ENCODE data around the gene FHOD3.
"Not testable (repeated sequence)": the region's sequence is repeated elsewhere in the genome, so short reads cannot be mapped to it uniquely, and the experiment has no call there.

FHOD3 gene

DNA sequence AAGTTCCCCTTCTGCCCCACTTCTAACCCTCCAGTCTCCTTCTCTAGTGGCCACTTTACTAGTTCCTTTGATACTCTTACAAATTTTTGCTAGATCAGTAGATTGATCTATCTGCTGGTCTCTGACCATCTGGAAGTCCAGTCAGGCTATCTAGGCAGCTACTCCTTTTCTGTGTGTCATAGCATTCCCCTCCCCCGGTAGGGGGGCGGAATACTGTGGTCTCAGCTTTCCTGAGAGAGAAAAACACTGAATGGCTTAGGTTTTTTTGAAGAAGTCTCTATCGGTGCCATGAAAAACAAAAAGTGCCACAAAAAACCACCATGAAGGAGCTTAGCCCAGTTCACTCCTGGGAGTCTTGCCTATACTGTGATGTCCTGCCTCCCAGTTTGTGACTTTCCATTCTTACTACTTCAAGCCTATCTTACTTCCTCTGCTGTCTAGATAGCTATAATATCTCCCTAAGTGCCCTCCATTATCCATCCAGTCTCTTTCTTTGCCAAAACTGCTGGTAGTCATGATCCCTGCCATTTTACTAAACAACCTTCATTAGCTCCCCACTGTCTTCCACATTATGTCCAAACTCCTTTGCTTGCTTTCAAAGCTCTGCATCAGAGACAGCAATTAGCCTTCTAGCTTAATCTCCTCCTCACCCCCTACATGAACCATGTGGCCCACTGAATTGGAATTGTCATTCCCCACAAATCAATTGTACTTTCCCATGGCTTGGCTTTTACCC lies 501.4 kb downstream of the FHOD3 start:
- DNase-seq (ENCODE audit: low spot score): no peak

DNA sequence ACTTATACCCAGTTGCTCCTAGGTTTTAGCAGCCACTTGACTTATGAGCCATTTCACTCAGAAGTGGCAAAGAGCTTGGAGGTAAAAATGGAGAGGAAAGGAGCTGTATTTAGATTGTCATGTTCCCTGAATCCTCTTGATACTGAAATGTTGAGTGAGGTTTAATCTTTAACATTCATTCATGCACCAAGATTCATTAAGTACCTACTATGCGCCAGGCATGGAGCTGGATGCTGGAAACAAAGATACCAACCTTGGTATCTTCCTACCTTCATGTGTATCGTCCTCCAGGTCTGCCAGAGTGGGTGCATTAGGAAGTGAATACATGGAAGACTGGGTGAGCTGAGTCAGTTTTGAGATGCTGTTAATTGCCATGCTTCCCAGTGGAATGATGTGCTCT lies 507.6 kb downstream of the FHOD3 start:
- no peak for DNase-seq (ENCODE audit: low spot score)

DNA sequence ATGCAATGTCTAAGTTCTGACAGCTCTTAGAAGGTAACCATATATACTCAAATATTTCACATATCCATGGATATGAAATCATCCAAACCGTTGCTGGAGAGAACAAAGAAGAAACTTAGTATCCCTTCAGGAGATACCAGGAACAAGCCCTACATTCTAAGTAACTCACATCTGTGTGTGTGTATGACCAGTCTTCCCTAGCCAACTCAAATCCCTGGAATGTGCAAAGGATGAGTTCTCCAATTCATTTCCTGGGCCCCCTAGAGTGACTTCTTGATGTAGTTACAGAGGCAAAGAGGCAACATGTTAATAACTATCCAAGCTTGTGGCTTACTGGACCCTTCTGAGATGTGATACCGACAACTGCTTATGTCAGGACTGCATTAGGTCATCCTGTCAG lies 511.2 kb downstream of the FHOD3 start:
- peak; percentile 31 for DNase-seq (ENCODE audit: low spot score)

DNA sequence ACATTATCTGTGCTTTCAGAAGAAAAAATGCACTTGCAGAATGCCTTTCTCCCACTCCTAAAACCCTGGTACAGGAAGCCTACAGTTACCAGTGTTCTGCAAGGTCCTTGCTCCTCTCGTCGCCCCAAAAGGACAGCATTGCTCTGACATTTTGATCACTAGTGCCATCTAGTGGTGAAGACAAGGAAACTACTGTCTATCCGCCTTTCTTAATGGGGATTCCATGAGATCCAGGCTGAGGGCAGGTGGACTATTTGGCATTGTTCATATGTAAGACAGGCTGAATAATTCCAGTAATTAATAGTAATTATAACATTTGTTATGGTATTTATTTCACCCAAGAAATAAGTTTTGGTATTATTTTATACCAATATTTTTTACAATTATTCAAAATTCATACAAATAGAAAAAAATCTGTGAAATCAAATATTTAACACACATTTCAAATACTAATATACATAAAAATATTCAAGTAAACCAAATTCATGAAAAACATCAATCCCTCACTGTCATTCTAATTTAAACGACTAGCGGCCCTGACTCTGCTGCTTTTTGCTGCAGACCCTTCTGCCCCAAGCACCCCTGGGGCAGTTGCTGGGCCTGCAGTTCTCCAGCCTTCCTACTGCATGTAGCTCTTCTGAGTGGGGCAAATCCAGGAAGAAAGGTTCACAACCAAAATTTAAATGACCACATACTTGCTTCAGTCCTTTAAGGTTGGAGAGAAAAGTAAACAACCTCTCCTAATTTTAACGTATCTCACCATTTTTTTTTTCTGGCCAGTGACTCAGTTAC lies 512.3 kb downstream of the FHOD3 start:
- peak; percentile 52 for DNase-seq (ENCODE audit: low spot score)

DNA sequence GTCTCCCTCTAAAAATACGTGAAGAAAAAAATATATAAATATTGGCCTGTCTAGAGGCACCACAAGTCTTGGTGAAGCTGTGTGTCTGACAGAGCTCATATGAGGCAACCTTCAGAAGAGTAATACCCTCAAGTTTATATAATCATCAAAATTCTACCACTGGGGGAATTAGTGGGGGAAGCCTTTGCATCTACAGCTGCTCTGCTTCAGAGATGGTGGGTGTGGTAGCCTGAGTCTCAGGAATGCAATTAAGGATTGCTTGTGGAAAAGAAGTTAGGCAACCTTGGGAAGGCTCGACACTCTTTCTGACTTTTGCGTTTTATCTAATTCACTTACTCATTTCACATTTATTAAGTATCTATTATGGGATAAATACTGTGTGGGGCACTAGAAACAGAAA lies 513.9 kb downstream of the FHOD3 start:
- no peak for DNase-seq (ENCODE audit: low spot score)

DNA sequence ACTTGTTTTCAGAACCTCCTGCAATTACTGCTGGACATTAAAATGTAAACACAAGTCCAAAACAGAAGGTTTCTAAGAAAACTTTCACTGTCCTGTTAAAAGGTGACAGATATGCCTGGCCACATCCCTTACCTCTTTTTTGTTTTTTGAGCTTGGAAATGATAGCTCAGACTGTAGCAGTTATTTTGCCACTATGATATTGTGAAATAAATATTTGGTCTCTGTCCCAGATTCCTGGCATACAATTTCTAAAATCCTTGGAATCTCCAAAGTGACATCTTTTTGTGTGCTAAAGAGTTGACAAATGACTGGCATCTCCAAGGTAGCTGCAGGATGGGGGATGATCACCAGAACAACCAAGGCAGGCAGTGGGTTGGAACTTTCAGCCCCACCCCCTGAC lies 514.4 kb downstream of the FHOD3 start:
- DNase-seq (ENCODE audit: low spot score): no peak

DNA sequence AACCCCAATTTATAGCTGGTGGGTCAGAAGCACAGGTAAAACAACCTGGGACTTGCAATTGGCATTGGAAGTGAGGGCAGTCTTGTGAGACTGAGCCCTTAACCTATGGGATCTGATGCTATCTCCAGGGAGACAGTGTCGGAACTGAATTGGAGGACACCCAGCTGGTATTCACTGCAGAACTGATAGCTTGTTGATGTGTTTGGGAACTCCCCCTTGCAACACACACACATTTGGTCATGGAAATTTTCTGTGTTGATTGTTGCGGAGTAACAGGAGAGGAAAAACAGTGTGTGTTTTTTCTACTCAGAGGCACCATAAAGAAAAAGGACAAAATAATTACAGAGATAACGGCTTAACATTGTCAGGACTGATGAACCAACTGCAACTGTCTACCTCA lies 515.2 kb downstream of the FHOD3 start:
- no peak for DNase-seq (ENCODE audit: low spot score)

DNA sequence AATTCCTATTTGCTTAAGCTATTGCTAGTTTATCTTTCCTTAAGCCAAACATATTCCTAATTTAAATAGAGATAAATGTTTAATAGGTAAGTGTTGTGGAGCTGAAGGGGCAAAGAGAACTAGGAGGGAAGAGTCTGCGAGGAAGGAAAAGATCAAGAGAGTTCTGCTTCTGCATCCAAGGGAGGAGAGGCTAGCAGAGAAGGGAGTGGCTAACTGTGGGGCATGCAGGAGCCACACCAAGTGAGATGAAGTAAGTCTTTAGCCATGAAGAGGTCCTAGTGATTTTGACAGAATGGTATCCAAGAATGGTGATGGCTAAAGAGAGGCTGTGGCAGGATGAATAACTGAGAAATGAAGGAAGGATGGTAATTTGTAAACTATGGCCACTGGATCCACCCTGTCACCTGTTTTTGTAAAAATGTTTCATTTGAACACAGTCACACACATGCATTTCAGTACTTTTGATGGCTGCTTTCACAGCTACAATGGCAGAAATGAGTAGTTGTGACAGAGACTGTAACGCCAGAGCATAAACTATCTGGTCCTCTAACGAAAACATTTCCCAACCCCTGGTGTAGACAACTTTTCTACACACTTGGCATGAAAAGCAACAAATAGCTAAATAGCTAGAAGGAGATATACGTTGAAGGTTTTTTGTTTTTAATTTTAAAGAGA lies 515.7 kb downstream of the FHOD3 start:
- DNase-seq (ENCODE audit: low spot score): no peak

DNA sequence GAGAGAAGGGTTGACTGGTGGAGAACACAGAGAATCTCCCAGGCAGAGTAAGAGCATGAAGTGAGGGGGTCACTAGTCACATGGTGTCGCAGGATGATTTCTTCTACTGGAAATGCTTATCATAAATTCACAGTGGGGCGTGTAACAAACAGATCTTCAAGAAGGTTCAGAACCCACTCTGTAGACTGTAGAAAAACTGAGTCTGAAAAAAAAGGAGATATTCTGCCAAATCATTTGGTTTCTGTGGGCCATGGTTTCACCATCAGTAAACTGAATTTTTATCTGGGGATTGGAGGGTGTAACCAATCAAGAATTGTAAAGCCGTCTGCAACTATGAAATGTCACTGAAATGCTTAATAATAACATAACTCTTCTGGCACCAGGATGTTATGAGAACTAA lies 516.3 kb downstream of the FHOD3 start:
- no peak for DNase-seq (ENCODE audit: low spot score)

DNA sequence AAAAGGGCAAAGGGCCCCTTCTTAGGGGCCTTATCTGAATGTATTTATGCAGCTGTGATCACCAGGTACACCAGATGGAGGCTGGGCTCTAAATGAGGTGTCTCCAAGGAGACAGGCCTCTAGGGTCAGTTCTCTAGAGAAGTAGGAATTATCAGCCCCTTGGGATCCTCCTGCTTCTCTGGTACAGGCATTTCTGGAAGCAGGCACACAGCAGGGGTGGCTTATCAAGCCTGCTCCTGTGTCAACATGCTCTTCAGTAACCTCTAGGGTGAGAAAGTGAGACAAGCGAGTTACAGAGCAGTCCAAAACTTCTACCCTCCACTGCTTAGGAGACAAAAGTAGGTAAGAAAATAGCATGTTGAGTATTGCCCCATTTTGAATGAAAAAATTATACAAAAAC lies 517.5 kb downstream of the FHOD3 start:
- no peak for DNase-seq (ENCODE audit: low spot score)

DNA sequence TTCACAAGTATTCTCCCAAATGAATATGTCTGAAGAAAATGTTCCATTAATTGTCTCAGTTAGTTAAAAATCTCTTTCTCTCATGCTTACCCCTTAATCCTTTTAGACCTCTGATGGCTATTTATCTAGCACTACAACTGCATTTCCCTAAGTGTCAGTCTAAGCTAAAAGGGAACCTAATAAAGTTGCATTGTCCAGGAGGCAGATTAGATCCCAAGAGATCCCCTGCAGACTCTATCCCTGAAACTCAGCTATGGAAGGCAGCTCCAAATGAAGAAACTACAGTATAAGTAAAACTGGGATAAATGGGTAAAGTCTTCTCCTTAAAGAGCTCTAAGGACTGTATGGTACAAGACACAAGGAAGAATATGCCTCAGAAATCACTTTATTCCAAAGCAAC lies 518.6 kb downstream of the FHOD3 start:
- not testable (repeated sequence) for DNase-seq (ENCODE audit: low spot score)

DNA sequence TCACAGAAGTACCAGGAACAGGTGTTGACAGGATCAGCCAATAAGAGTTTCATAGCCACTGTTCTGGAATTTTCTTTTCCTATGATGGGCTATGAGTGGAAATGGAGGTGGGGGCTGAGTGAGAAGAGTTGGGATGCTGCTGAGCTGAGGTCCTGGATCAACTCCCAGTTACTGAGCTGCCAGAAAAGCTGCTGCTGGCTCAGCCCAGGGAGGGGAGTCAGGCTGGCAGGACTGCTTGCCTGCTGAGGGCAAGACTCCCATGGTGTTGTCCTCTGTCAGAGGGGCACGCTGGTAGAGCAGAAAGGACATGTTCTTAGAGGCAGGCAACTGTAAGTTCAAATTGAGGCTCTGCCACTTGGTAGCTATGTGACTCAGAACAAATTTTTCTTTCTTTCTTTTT lies 519.5 kb downstream of the FHOD3 start:
- no peak for DNase-seq (ENCODE audit: low spot score)

DNA sequence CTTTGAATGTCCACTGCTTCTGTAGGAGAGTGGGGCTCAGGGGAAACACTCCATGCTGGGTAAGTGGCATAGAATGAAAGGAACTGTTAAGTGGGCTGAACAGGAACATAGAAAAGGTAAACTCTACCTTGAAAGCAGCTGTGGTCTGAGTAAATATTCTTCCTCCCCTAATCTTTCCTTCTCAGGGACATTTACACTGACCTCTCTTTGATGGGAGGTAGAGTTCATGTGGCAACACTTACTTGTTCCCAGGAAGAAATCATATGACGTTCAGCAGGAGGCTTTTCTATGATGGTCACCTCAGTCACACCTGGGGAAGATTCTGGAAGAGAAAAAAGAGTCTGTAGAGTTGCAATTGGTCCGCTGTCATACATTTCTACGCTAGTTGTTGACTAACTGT lies 521.1 kb downstream of the FHOD3 start:
- no peak for DNase-seq (ENCODE audit: low spot score)

DNA sequence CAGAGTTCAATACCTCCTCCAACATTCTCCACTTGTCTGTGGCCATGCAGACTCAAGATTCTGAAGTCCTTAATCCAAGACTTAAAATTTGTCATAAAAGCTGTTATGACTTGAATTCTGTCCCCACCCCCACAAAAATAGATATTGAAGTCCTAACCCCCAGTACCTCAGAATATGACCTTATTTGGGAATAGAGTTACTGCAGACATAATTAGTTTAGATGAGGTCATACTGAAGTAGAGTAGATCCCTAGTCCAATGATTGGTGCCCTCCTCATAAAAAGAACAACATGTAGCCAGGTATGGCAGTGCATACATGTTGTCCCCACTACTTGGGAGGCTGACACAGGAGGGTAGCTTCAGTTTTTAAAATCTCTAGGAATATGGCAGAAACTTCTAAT lies 522.1 kb downstream of the FHOD3 start:
- DNase-seq (ENCODE audit: low spot score): no peak

DNA sequence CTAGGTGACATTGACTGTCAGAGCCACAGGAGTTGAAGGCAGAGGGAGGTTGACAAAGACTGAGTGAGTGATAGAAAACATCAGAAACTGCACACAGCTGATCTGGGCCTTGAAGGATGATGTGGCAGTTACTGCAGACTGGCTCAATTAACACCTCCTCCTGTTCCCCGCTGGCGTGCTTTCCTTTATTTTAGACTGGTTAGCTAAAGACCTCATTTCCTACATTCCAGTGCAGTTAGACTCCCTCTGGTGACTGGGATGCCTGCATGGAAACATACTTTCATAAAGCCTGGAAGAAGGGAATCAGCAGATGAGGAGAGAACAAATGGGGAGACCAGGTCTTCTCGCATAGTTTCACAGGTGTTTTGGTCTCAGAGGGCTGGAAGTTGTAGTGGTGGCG lies 524.2 kb downstream of the FHOD3 start:
- no peak for DNase-seq (ENCODE audit: low spot score)

DNA sequence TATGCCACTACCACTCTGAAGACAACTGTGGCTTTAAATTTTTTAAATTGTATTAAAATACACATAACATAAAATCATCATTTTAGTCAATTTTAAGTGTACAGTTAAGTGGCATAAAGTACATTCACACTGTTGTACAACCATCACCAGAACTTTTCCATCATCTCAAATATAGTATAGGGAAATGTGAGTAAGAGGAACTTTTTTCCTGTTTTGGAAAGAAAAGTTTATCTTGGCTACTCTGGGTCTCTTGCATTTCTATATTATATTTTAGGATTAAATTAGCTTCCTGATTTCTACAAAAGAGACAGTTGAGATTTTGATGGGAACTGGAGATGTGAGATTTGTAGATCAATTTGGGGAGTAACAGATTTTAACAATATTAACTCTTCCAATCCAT lies 528.0 kb downstream of the FHOD3 start:
- DNase-seq (ENCODE audit: low spot score): no peak

DNA sequence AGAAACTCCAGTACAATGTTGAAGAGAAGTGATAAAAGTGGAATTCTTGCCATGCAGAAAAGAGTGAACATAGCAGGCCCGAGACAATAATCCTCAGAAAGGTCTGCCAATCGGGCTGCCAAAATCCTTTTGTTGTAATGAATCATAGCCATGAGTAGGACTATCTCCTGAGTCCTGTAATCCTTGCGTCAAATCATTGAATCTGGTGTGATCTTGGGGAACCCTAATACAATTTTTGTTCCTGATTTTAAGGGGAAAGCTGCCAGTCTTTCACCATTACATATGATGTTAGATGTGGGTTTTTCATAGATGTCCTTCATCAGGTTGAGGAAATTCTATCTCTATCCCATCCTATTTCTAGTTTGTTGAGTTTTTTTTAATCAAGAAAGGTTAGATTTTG lies 529.0 kb downstream of the FHOD3 start:
- DNase-seq (ENCODE audit: low spot score): no peak

DNA sequence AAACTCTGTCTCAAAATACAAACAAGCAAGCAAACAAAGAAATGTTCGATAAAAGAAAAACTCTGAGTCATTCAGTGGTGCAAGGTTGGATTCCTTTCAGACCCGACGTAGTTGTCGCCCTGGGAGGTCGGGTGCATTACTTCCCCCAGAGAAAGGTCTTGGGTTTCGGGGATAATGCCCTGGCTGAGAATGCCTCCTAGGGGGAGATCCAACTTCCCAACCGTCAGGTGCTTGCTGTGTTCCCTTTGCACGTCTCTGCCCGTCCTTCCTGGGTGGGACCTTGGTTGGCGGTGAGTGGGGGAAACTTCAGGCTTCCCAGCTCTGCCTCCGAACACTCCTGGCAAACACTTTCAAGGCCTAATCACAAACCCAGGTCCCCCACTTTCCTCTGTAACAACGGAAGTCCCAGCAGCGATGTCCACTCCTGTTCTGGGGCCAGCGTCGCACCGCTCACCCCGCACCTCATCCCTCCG lies 530.7 kb downstream of the FHOD3 start:
- DNase-seq (ENCODE audit: low spot score): peak; percentile 16

DNA sequence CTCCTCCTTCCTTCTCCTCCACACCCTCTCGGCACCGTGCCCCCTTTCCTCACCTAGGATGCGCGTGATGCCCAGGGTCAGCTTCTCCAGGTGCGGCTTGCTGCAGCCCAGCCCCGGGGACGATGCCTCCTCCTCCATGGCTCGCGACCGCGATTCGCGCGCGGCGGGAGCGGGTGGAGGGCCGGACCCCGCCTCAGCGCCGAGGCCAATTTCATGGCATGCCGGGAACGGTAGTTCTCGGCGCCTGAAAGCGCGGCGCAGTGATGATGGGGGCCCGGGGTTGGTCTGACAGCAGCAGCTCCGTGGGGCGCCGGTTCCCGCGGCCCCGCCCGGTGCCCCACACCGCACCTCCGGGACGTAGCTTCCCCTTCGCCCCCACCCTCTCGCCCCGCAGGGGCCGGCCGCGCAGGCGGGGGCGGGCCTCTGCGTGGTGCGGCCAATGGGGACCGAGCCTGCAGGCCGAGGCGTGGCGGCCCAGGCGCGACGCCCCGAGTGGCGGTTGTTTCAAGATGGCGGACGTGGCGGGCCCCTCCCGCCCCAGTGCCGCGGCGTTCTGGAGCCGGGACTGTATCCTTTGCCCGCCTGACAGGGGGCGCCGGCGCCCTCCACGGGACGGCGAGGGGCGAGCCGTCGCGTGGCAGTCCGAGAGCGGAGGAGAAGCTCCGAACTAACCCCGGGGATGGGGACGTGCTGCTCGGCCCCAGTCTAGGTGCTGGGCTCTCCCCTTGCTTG lies 531.3 kb downstream of the FHOD3 start, which contains the start of the genes KIAA1328 and TPGS2:
Gene KIAA1328, plus strand, starts transcription at position 498 of the 732 bp plus-strand sequence. Its CDS starts 12 bp downstream, at position 510.
Gene TPGS2, minus strand, starts transcription at position 373 of the 732 bp plus-strand sequence. Its CDS starts 235 bp downstream, at position 138.
- peak; percentile 89 for DNase-seq (ENCODE audit: low spot score)
